Adrenal gland (tissue), 12 donors: Measurements from ENCODE around the gene ERLIN1. TPM values are rescaled to one million over a fixed set of nuclear protein-coding genes. Genes with fewer than 3 reads are reported as not detected.
A peak's percentile ranks its signal among the peaks of the same experiment; 100 is the strongest.

Source experiments
- DNase-seq, 7 donors: peaks; one replicate each; pipeline ENCODE4 v3.0.0-alpha.2; 2019 to 2020
- H3K27ac ChIP-seq, 5 donors: fragments of 200-600 bp; sonication (generic) in 4 of 5; 1 replicate in 3 of 5; 2 replicates in 2 of 5; pipeline versions ENCODE4 v1.5.1 to v1.8.0; 2016 to 2020; ENCODE audit warnings: mild to moderate bottlenecking in 1 of 5
- H3K27me3 ChIP-seq: fragments of 200-600 bp; 2 replicates; pipeline ENCODE4 v1.8.0; 2021
- H3K36me3 ChIP-seq, 2 donors: fragments of 200-600 bp; replicated peaks in 1 of 2; 1 replicate in 1 of 2; 2 replicates in 1 of 2; pipeline versions ENCODE4 v1.5.1 to v1.8.0; 2018 to 2022
- H3K4me1 ChIP-seq, 2 donors: fragments of 200-600 bp; replicated peaks in 1 of 2; 1 replicate in 1 of 2; 2 replicates in 1 of 2; pipeline versions ENCODE4 v1.5.1 to v1.8.0; 2018 to 2021
- H3K4me3 ChIP-seq, 4 donors: fragments of 200-600 bp; sonication (generic) in 3 of 4; one replicate each; pipeline ENCODE4 v1.5.1; 2016 to 2018
- H3K9me3 ChIP-seq, 3 donors: fragments of 200-600 bp; sonication (generic) in 1 of 3; replicated peaks in 1 of 3; 1 replicate in 2 of 3; 2 replicates in 1 of 3; pipeline versions ENCODE4 v1.5.1 to v1.8.0; 2016 to 2021
- POLR2A ChIP-seq, 2 donors: fragments of 450-650 bp; IDR thresholded peaks; one replicate each; pipeline ENCODE4 v1.6.1; 2017; ENCODE audit warnings: antibody characterized with exemption in 2 of 2, mild to moderate bottlenecking in 2 of 2, moderate library complexity in 1 of 2
- WGBS, 4 donors: extraction: QIAGEN DNeasy Blood & Tissue Kit in 2 of 4; methylation state at CpG; one replicate each; pipeline versions ENCODE4 v1.1.5 to v1.1.7; 2013 to 2017; 5-methylcytosine and 5-hydroxymethylcytosine counted together
- intact Hi-C, 2 donors: fragments of 100-400 bp; cut with DNase I; formaldehyde crosslinking; loops; one replicate each; pipeline versions ENCODE4 v1.14.1 to v1.15.0; 2022 to 2023
- polyA plus RNA-seq, 3 donors: library from polyadenylated mRNA; stranded (reverse); fragments of 200-250 nt in 2 of 3; fragments of 350-450 nt in 1 of 3; fragmentation: Illumina TruSeq in 1 of 3; extraction: RNeasy Lipid Tissue Mini Kit (QIAGEN cat#74804) in 1 of 3; gene quantifications; one replicate each; pipeline ENCODE4 v1.2.3, GENCODE V29; 2013 to 2014
- total RNA-seq, 9 donors: library from RNA; depleted of rRNA in 4 of 9; stranded (reverse); fragments of >200 nt in 4 of 9; fragments of 120-200 nt in 1 of 9; fragmentation: NEBNext Ultra II Directional in 1 of 9; extraction: Animal tissue kit (Norgen Biotek cat#: 25700) in 1 of 9; gene quantifications; one replicate each; pipeline versions ENCODE4 v1.1.0 to v1.2.4, GENCODE V29; 2013 to 2023
- TF ChIP-seq, protein P1 (sequence below), 6 experiments: fragments of 450-650 bp in 4 of 6; fragments of 200-600 bp in 2 of 6; sonication (generic) in 1 of 6; IDR thresholded peaks; 1 replicate in 5 of 6; 2 replicates in 1 of 6; pipeline versions ENCODE4 v1.5.1 to v1.8.0; 2016 to 2021; ENCODE audit warnings: antibody characterized with exemption in 6 of 6, mild to moderate bottlenecking in 2 of 6, moderate library complexity in 1 of 6
- donor health status: healthy with polysubstance abuse.
- donor health status: Bipolar disorder and iron deficiency.
- donor health status: DM: yes; HTN: yes; CAD: no.
- donor health status: DM: no; HTN: no; CAD: no.
- donor health status: DM: no; HTN: no; CAD: no.
- donor health status: DM: yes; HTN: yes; CAD: no.

The ERLIN1 gene
- total and polyA plus RNA-seq, 12 donors = 3.6 to 32.8 (median 19.2) TPM

DNA sequence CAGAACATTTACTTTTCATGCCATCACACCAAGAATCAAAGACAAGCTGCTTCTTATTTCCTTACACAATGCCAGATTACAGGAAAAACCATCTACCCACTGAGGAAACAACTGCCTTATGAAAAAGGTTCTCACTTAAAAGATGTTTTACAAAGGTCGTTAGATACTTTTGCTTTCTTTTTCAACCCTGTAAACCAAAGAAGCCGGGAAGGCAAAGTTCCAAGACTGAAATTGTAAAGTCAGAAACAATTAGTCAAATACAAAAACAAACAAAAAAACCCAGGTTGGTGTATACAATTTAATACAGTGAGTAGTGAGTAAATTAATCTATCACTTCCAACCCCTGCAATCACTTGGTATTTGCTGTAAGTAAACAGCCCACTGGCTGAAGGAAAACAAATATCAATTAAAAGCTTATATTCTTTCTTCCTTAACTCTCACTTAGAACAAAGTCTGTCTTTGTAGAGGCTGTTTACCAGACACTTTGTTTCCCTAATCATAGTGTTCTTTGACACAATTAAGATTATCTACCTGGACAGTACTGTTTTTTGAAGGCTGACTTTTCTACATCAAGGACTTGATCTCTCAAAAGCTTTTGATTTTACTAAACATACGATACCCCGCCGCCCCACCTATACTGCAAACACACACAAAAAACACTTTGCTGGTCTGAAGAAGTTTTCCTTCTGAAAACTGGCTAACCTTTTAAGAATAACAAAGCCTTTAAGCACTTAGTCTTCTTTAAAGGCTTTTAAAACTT is 18.1 kb downstream of the ERLIN1 start:
- 47 to 56% (median 51%) methylated on average over 5 of the region's 5 CpGs for WGBS, 4 donors
- Histone ChIP-seq H3K36me3 (no peaks in the 10 kb centered on the region), H3K4me3 (peak overlapping the region in 1 of 4 donors; percentile 20), H3K27ac (peak overlapping the region in 3 of 5 donors; percentile 10 to 24 (median 24)), H3K4me1 (peaks cover 0 to 6% of the 10 kb centered on the region in 2 donors), H3K27me3 (no peaks in the 10 kb centered on the region), H3K9me3 (peaks cover 0 to 4% (median 0%) of the 10 kb centered on the region in 3 donors)
- no peak for DNase-seq
- TF ChIP-seq POLR2A (IDR thresholded peaks at IDR 0.05) = no peak
- TF ChIP-seq, protein P1, sequence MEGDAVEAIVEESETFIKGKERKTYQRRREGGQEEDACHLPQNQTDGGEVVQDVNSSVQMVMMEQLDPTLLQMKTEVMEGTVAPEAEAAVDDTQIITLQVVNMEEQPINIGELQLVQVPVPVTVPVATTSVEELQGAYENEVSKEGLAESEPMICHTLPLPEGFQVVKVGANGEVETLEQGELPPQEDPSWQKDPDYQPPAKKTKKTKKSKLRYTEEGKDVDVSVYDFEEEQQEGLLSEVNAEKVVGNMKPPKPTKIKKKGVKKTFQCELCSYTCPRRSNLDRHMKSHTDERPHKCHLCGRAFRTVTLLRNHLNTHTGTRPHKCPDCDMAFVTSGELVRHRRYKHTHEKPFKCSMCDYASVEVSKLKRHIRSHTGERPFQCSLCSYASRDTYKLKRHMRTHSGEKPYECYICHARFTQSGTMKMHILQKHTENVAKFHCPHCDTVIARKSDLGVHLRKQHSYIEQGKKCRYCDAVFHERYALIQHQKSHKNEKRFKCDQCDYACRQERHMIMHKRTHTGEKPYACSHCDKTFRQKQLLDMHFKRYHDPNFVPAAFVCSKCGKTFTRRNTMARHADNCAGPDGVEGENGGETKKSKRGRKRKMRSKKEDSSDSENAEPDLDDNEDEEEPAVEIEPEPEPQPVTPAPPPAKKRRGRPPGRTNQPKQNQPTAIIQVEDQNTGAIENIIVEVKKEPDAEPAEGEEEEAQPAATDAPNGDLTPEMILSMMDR (IDR thresholded peaks at IDR 0.05) = no peak
- intact Hi-C loops = no loop called here

DNA sequence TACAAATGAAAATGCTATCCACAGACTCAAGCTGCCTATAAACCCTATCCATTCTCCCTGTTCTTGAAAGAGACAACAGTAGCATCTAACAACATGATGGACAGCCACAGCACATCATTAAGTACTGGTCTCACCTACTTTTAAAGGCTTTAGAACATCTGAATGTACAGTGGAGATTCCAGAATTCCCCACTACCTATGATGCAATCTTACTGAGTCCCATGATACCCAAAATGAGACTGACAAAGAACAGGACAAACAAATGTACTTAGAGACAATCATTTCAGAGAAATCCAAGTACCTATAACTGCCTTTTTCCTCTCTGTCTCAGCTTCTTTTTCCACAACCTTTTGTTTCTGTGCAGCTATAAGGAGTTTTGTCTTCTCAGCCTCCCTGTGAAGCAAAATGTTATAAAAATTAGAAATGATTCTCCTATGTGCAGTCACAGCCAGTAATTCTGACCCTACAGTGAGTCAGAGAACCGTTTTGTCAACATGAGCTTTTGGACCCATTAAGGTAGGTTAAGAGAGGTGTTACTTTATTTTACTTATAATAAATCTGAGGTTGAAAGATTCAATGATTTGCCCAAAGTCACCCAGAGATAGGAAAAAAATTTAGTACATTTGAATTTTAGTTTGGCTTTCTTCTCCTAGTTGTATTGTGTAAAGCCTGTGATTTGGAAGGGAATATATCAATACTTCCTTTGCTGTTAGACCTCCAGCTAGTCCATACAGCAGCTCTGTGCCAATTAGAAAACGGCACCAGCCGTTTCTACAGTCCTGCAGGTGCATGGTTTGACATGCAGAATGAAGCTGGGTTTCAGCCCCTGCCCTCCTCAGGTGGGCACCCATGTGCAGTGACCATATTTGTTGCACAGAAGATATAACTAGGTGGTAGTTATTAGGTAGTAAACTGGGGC is 21.9 kb downstream of the ERLIN1 start:
- intact Hi-C loops = no loop called here
- Histone ChIP-seq H3K27ac (no peak overlapping the region), H3K36me3 (no peaks in the 10 kb centered on the region), H3K4me1 (no peaks in the 10 kb centered on the region), H3K9me3 (no peaks in the 10 kb centered on the region), H3K4me3 (no peak overlapping the region), H3K27me3 (no peaks in the 10 kb centered on the region)
- 85 to 88% (median 86%) methylated on average over 3 of the region's 3 CpGs for WGBS, 4 donors
- DNase-seq = no peak
- TF ChIP-seq POLR2A (IDR thresholded peaks at IDR 0.05) = no peak
- TF ChIP-seq, protein P1 (IDR thresholded peaks at IDR 0.05) = no peak

DNA sequence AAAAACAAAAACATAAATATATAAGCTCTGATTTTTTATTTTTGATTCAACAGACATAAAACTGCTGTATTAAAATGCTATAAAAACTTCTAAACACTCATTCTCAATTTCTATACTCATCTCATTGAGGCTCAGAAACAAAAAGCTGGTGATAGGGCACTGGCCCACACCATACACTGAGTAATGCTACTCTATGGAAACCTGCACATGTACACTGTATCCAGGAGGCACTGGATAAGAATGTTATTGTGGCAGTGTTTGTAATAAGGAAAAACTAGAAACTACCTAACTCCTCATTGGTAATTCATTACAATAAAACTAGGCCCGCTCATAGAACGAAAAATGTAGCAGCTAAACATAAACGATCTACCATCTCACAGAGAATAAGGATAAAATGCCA is 23.1 kb downstream of the ERLIN1 start:
- no peaks in the 10 kb centered on the region for H3K9me3 ChIP-seq
- H3K27me3 ChIP-seq = no peaks in the 10 kb centered on the region
- no peak for DNase-seq
- TF ChIP-seq POLR2A (IDR thresholded peaks at IDR 0.05) = no peak
- TF ChIP-seq, protein P1 (IDR thresholded peaks at IDR 0.05) = no peak
- no peaks in the 10 kb centered on the region for H3K36me3 ChIP-seq
- no peaks in the 10 kb centered on the region for H3K4me1 ChIP-seq
- 95 to 98% (median 96%) methylated on average over 3 of the region's 3 CpGs for WGBS, 4 donors
- no peak overlapping the region for H3K4me3 ChIP-seq
- intact Hi-C loops = no loop called here
- H3K27ac ChIP-seq = no peak overlapping the region
